ENCODE measurements around the gene MKS1.

MKS1 gene

DNA sequence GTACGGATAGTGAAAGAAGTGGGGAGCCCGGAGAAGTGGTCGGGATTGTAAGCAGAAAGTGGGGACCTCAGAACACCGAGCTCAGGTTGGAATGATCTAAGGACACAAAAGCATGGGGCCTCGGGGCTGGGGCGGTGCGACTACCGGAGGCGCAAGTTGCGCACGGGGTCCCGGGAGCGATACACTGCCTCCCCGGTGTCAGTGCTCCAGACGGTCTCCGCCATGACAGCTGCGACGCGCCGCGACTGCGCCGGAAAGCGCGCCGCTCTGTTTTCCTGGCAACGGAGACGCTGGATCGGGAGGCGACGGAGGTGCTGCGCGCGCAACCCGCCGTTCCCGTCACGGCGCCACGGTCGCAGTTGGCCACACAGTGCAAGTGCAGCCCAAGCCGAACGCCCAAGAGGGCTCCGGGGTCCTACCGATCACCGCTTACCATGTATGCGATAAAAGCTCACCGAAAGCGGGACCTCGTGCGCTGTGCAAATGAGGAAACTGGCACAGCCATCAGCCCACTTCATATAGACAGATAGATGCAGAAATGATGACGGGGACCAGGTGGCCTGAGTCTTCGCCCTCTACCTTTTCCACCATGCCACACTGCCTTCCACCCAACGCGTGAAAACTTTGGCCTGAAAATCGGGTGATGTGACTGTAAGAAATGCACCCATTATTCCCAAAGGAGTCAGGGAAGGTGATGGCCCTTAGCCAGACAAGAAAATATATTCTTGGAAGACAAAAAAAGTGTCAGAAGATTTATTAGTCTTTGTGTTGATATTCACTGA lies at the start of gene MKS1:
MKS1 (minus strand) TSS at position 249 of the 782 bp plus-strand sequence; CDS start at position 224, 25 bp downstream.
- TF ChIP-seq, protein P1, sequence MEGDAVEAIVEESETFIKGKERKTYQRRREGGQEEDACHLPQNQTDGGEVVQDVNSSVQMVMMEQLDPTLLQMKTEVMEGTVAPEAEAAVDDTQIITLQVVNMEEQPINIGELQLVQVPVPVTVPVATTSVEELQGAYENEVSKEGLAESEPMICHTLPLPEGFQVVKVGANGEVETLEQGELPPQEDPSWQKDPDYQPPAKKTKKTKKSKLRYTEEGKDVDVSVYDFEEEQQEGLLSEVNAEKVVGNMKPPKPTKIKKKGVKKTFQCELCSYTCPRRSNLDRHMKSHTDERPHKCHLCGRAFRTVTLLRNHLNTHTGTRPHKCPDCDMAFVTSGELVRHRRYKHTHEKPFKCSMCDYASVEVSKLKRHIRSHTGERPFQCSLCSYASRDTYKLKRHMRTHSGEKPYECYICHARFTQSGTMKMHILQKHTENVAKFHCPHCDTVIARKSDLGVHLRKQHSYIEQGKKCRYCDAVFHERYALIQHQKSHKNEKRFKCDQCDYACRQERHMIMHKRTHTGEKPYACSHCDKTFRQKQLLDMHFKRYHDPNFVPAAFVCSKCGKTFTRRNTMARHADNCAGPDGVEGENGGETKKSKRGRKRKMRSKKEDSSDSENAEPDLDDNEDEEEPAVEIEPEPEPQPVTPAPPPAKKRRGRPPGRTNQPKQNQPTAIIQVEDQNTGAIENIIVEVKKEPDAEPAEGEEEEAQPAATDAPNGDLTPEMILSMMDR (IDR thresholded peaks at IDR 0.05; ENCODE audit: control extremely low read depth, extremely low read depth, low read depth, missing control alignments): peak; percentile 72
- peak; percentile 99 for DNase-seq (ENCODE audit: extremely low spot score)
- ChIA-PET POLR2A (interaction anchor here (0.5 kb wide), 1 partner anchor 136 kb away, joined by 3 read pairs; the partner anchor contains the start of gene DYNLL2), CTCF (interaction anchor here (1.0 to 5.7 kb wide), 12 partner anchors 9 to 309 kb away, joined by 3 to 52 read pairs (median 4); no protein-coding TSS in a partner anchor)

DNA sequence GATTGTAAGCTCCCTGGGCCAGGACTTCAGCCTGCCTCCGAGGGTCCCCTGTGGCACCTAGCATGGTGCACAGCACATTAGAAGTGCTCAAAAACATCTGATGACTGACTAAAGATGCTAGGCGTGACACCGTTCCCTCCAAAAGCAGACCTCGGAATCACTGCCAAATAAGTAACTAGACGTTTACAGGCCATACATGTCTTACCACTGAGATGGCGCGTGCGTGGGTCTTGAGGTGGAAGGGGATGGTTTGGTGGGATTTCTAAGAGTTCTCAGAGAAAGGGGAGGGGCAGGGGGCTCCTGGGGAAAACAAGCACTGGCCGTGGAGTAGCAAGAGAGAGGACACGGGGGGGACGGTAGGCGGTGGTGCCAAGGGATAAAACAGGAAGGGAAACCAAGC lies 49.3 kb upstream of the MKS1 start:
- POLR2A ChIA-PET: no interaction called here
- DNase-seq (ENCODE audit: extremely low spot score): no peak
- TF ChIP-seq, protein P1 (IDR thresholded peaks at IDR 0.05; ENCODE audit: control extremely low read depth, extremely low read depth, low read depth, missing control alignments): no peak
- CTCF ChIA-PET: interaction anchor here (1.1 kb wide), 3 partner anchors 12 to 67 kb away, joined by 3 to 4 read pairs (median 3); no protein-coding TSS in a partner anchor

DNA sequence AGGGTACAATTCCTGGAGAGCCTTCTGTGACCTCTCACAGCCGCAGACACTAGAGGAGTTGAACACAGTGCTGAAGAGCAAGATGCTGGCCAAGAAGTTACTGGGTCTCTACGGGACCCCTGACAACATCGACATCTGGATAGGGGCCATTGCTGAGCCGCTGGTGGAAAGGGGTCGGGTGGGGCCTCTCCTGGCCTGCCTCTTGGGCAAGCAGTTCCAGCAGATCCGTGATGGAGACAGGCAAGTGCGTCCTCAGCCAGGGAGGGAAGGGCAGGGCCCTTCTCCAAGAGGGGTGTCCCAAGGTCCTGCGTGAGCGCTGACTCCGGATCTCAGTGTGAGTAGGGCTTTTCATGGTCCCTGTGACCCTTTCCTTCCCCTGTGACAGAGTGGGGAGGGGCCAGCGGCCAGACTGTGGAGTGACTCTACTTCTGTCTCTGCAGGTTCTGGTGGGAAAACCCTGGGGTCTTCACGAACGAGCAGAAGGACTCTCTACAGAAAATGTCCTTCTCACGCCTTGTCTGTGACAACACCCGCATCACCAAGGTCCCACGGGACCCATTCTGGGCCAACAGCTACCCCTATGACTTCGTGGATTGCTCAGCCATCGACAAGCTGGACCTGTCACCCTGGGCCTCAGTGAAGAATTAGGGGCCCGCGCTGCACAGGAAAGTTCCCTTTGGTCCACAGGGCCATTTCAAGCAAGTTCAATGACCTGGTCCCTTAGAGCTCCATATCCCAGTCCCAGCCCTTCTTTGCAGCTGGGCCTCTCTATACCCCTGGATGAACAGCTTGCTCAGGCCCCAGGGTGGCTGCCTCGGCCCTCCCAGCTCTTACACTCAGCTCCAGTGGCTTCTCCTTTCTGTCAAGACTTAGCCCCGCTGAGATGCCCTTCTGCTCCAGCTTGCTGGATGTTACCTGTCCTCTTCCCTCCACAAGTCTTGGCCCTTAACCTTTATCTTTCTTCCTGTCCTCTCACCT lies 48.6 kb upstream of the MKS1 start:
- ChIA-PET CTCF (interaction anchor here (0.9 to 1.1 kb wide), 4 partner anchors 10 to 67 kb away, joined by 3 to 4 read pairs (median 3); no protein-coding TSS in a partner anchor), POLR2A (no interaction called here)
- TF ChIP-seq, protein P1 (IDR thresholded peaks at IDR 0.05; ENCODE audit: control extremely low read depth, extremely low read depth, low read depth, missing control alignments): no peak
- DNase-seq (ENCODE audit: extremely low spot score): no peak

DNA sequence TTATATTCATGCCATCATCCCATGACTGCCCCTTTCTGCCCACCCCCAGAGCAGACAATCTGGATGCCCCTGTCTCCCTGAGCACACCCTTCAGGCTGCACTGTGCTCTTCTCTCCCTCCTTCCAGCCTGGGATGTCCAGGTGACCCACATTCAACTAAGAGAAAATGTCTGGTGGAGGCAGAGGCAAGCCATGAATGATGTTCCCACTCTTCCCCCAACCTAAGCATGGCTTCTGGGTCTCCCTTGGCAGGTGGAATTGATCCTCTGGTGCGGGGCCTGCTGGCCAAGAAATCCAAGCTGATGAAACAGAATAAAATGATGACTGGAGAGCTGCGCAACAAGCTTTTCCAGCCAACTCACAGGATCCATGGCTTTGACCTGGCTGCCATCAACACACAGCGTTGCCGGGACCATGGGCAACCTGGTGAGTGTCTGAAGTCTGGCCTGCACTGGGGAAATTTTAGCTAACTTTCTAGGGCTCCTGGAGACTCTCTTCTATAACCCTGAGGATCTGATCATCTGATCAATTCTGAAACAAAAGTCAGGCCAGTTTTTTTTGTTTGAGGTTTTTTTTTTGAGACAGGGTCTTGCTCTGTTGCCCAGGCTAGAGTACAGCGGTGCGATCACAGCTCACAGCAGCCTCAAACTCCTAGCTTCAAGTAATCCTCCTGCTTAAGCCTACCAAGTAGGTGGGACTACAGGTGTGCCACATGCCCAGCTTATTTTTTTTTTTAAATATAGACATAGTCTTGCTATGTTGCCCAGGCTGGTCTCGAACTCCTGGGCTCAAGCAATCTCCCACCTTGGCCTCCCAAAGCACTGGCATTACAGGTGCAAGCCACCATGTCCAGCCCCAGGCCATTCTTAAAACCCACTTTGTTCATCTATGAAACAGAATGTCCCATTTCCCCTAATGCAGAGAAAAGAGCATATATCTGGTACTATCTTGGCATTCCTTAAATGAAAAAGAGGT lies 47.1 kb upstream of the MKS1 start:
- TF ChIP-seq, protein P1 (IDR thresholded peaks at IDR 0.05; ENCODE audit: control extremely low read depth, extremely low read depth, low read depth, missing control alignments): no peak
- POLR2A ChIA-PET: interaction anchor here (0.6 kb wide), 1 partner anchor 66 kb away, joined by 3 read pairs; no protein-coding TSS in a partner anchor
- DNase-seq (ENCODE audit: extremely low spot score): no peak
- CTCF ChIA-PET: interaction anchor here (0.7 to 1.9 kb wide), 5 partner anchors 14 to 181 kb away, joined by 3 to 9 read pairs (median 4); partner anchors contain the start of gene MPO

DNA sequence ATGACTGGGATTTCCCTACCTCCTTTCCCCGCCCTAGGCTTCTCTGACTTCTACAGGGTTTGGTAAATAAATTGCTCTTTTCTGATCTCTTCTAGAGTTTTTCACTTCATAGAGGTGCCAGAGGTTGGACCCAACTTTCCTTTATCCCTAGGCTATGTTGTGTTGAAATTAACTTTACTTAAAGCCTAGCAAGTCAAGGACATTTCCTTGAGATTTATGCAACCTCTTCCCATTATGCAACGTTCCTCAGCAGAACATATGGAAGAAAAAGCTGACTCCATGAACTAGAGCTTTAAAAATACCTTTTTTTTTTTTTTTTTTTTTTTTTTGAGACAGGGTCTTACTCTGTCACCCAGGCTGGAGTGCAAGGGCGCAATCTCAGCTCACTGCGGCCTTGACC lies 46.2 kb upstream of the MKS1 start:
- CTCF ChIA-PET: interaction anchor here (1.6 to 1.9 kb wide), 2 partner anchors 15 to 65 kb away, joined by 5 to 9 read pairs; no protein-coding TSS in a partner anchor
- TF ChIP-seq, protein P1 (IDR thresholded peaks at IDR 0.05; ENCODE audit: control extremely low read depth, extremely low read depth, low read depth, missing control alignments): no peak
- POLR2A ChIA-PET: no interaction called here
- no peak for DNase-seq (ENCODE audit: extremely low spot score)
